GM12872 (cell line): ENCODE measurements around the gene CD164L2.

Experiments used
- CTCF ChIP-seq: IDR thresholded peaks from 3 replicates; pipeline ENCODE4 v1.5.1; 2011; ENCODE audit warnings: low read depth, mild to moderate bottlenecking, low read length, moderate library complexity; ENCODE audit not compliant: insufficient read depth

Gene CD164L2

GRCh38 chr1:27423709-27424108, 40.6 kb upstream of the CD164L2 start:
- no peak for TF ChIP-seq CTCF

GRCh38 chr1:27418326-27419185, 35.4 kb upstream of the CD164L2 start:
- no peak for TF ChIP-seq CTCF

GRCh38 chr1:27417713-27418112, 34.6 kb upstream of the CD164L2 start:
- no peak for TF ChIP-seq CTCF

- peak; percentile 81 for TF ChIP-seq CTCF
Measured at GRCh38 chr1:27416387-27417111, 33.4 kb upstream of the CD164L2 start.

- no peak for TF ChIP-seq CTCF
Measured at GRCh38 chr1:27414091-27414490, 31.0 kb upstream of the CD164L2 start.

GRCh38 chr1:27413004-27413403, 29.9 kb upstream of the CD164L2 start:
- no peak for TF ChIP-seq CTCF

- TF ChIP-seq CTCF = no peak
Measured at GRCh38 chr1:27412502-27412901, 29.4 kb upstream of the CD164L2 start.
